ENCODE measurements around the gene PCDHGC5. TPM values are rescaled to one million over a fixed set of nuclear protein-coding genes. Genes with fewer than 3 reads are reported as not detected.

Gene PCDHGC5
- total RNA-seq, 3 donors from 2014 or later = 2.1 to 3.5 (median 3.3) TPM

- Histone ChIP-seq H3K4me3 (peak overlapping the region; percentile 71 to 78 (median 74)), H3K4me1 (peaks cover 0 to 14% of the 10 kb centered on the region in 2 donors), H3K27me3 (no peaks in the 10 kb centered on the region), H3K36me3 (no peaks in the 10 kb centered on the region), H3K27ac (peak overlapping the region in 1 of 2 donors; percentile 41), H3K9me3 (no peaks in the 10 kb centered on the region)
- peak; percentile 81 to 87 for DNase-seq (ENCODE audit: low spot score in 2 of 2)
- intact Hi-C loops (cut with DNase I; ENCODE audit: low total_unique reads) = no loop called here
- TF ChIP-seq POLR2A (IDR thresholded peaks at IDR 0.05) (no peak), CTCF (IDR thresholded peaks at IDR 0.05) (peak; percentile 31 to 56 (median 53))
Measured at GRCh38 chr5:141478321-141478945, 10.4 kb upstream of the PCDHGC5 start.

GRCh38 chr5:141479776-141480175 lies 9.1 kb upstream of the PCDHGC5 start:
- intact Hi-C loops (cut with DNase I; ENCODE audit: low total_unique reads) = no loop called here
- no peaks in the 10 kb centered on the region for H3K36me3 ChIP-seq
- no peak overlapping the region for H3K27ac ChIP-seq
- no peak for TF ChIP-seq CTCF (IDR thresholded peaks at IDR 0.05)
- no peak for TF ChIP-seq POLR2AphosphoS5 (IDR thresholded peaks at IDR 0.05)
- TF ChIP-seq POLR2A (IDR thresholded peaks at IDR 0.05) = no peak
- no peaks in the 10 kb centered on the region for H3K9me3 ChIP-seq
- H3K4me3 ChIP-seq = peak overlapping the region in 1 of 3 donors; percentile 41
- H3K27me3 ChIP-seq = no peaks in the 10 kb centered on the region
- DNase-seq (ENCODE audit: low spot score in 2 of 2) = no peak
- H3K4me1 ChIP-seq = peaks cover 0 to 20% of the 10 kb centered on the region in 2 donors

DNA sequence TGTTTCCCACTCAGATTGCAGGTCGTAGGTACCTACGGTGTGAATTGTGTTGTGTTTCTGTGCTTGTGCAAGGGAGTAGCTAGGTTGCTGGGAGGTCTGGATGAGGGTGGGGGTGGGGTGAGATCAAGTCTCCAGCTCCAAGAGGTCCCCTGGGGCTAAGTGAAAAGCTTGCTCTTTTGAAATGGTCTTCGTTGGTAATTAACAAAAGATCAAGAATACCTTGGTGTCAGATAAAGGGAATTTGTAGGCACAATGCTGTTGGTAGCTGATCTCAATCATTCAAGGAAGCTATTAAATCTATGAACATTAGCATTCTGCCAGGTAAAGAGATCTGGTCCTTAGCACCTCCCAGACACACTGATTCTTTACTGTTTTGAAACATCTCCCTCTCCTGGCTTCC lies 5.0 kb upstream of the PCDHGC5 start:
- Histone ChIP-seq H3K4me3 (no peak overlapping the region), H3K27me3 (no peaks in the 10 kb centered on the region), H3K9me3 (no peaks in the 10 kb centered on the region), H3K27ac (no peak overlapping the region), H3K4me1 (peaks cover 0 to 6% of the 10 kb centered on the region in 2 donors), H3K36me3 (no peaks in the 10 kb centered on the region)
- TF ChIP-seq POLR2AphosphoS5 (IDR thresholded peaks at IDR 0.05) = no peak
- no peak for TF ChIP-seq POLR2A (IDR thresholded peaks at IDR 0.05)
- no peak for TF ChIP-seq CTCF (IDR thresholded peaks at IDR 0.05)
- no peak for DNase-seq (ENCODE audit: low spot score in 2 of 2)
- intact Hi-C loops (cut with DNase I; ENCODE audit: low total_unique reads) = no loop called here

GRCh38 chr5:141484310-141484640 lies 4.6 kb upstream of the PCDHGC5 start:
- no peak for DNase-seq (ENCODE audit: low spot score in 2 of 2)
- peak overlapping the region in 2 of 3 donors; percentile 44 to 58 for H3K4me3 ChIP-seq
- H3K27ac ChIP-seq = no peak overlapping the region
- H3K36me3 ChIP-seq = no peaks in the 10 kb centered on the region
- no peaks in the 10 kb centered on the region for H3K27me3 ChIP-seq
- intact Hi-C loops (cut with DNase I; ENCODE audit: low total_unique reads) = no loop called here
- H3K9me3 ChIP-seq = no peaks in the 10 kb centered on the region
- peaks cover 0 to 6% of the 10 kb centered on the region in 2 donors for H3K4me1 ChIP-seq
- no peak for TF ChIP-seq POLR2AphosphoS5 (IDR thresholded peaks at IDR 0.05)
- TF ChIP-seq CTCF (IDR thresholded peaks at IDR 0.05) = no peak
- no peak for TF ChIP-seq POLR2A (IDR thresholded peaks at IDR 0.05)

- Histone ChIP-seq H3K36me3 (no peaks in the 10 kb centered on the region), H3K27ac (no peak within 1 kb of the TSS), H3K4me3 (peak within 1 kb of the TSS; percentile 15 to 58 (median 44)), H3K4me1 (peaks cover 0 to 6% of the 10 kb centered on the region in 2 donors), H3K9me3 (no peaks in the 10 kb centered on the region), H3K27me3 (no peaks in the 10 kb centered on the region)
- intact Hi-C loops (cut with DNase I; ENCODE audit: low total_unique reads) = no loop called here
- DNase-seq (ENCODE audit: low spot score in 2 of 2) = no peak
- TF ChIP-seq POLR2AphosphoS5 (IDR thresholded peaks at IDR 0.05) (no peak), CTCF (IDR thresholded peaks at IDR 0.05) (no peak), POLR2A (IDR thresholded peaks at IDR 0.05) (no peak)
Measured at GRCh38 chr5:141484641-141485311, 4.1 kb upstream of the PCDHGC5 start, which contains the start of gene PCDHGC4. Gene PCDHGC4, plus strand, starts transcription at chr5:141485030. Its CDS starts 144 bp downstream, at chr5:141485174.

Data from breast epithelium (tissue), 4 donors.